GM19025 (cell line): ENCODE results near the gene SAV1.

Experiments used
- ATAC-seq: cut with Tn5 transposase; IDR thresholded peaks from one replicate; pipeline ENCODE4 v1.9.1; 2021; ENCODE audit warnings: mild to moderate bottlenecking, low read depth, moderate library complexity; ENCODE audit not compliant: unreplicated experiment

Gene SAV1

GRCh38 chr14:50612806-50613205 is 55.3 kb downstream of the SAV1 start:
- no peak for ATAC-seq

GRCh38 chr14:50610465-50610864 is 57.6 kb downstream of the SAV1 start:
- no peak for ATAC-seq

GRCh38 chr14:50608302-50608851 is 59.7 kb downstream of the SAV1 start:
- no peak for ATAC-seq

GRCh38 chr14:50607761-50608160 is 60.3 kb downstream of the SAV1 start:
- no peak for ATAC-seq

GRCh38 chr14:50607181-50607580 is 60.9 kb downstream of the SAV1 start:
- ATAC-seq: no peak

- no peak for ATAC-seq
Observed at GRCh38 chr14:50606468-50606867, 61.6 kb downstream of the SAV1 start.

GRCh38 chr14:50605766-50606165 is 62.3 kb downstream of the SAV1 start:
- no peak for ATAC-seq

- ATAC-seq: no peak
Observed at GRCh38 chr14:50603565-50603964, 64.5 kb downstream of the SAV1 start.

GRCh38 chr14:50602035-50602434 is 66.1 kb downstream of the SAV1 start:
- ATAC-seq: no peak

- no peak for ATAC-seq
Observed at GRCh38 chr14:50601394-50601793, 66.7 kb downstream of the SAV1 start.

GRCh38 chr14:50600849-50601248 is 67.3 kb downstream of the SAV1 start:
- no peak for ATAC-seq

- ATAC-seq: no peak
Observed at GRCh38 chr14:50599700-50600444, 68.2 kb downstream of the SAV1 start.

- no peak for ATAC-seq
Observed at GRCh38 chr14:50598765-50599164, 69.3 kb downstream of the SAV1 start.

- no peak for ATAC-seq
Observed at GRCh38 chr14:50594577-50595316, 73.4 kb downstream of the SAV1 start.

- ATAC-seq: no peak
Observed at GRCh38 chr14:50590464-50590863, 77.6 kb downstream of the SAV1 start.
